DOHH2 (cell line): ENCODE data around the gene EEPD1.

Experiments
- H3F3A ChIP-seq: fragments of 200-600 bp; sonication (generic), shearing (Covaris generic); 2 replicates; pipeline ENCODE4 v1.6.0; 2016; ENCODE audit warnings: antibody characterized with exemption, mild to moderate bottlenecking; ENCODE audit not compliant: control insufficient read depth, insufficient read depth
- H3K27ac ChIP-seq: fragments of 200-600 bp; sonication (generic); 2 replicates; pipeline ENCODE4 v1.5.1; 2014; ENCODE audit warnings: low read depth, mild to moderate bottlenecking, low read length, moderate library complexity
- H3K27me3 ChIP-seq: fragments of 200-600 bp; sonication (generic); 2 replicates; pipeline ENCODE4 v1.6.1; 2014; ENCODE audit warnings: mild to moderate bottlenecking, low read length, mixed read lengths; ENCODE audit not compliant: control insufficient read depth
- H3K36me3 ChIP-seq: fragments of 200-600 bp; sonication (generic); 2 replicates; pipeline ENCODE4 v1.6.1; 2014; ENCODE audit warnings: mild to moderate bottlenecking, low read length, moderate library complexity, mixed read lengths; ENCODE audit not compliant: control insufficient read depth
- H3K4me1 ChIP-seq: fragments of 200-600 bp; sonication (generic); 2 replicates; pipeline ENCODE4 v1.6.1; 2014; ENCODE audit warnings: mild to moderate bottlenecking, low read length, mixed read lengths; ENCODE audit not compliant: control insufficient read depth
- H3K4me2 ChIP-seq: fragments of 200-600 bp; sonication (generic); 2 replicates; pipeline ENCODE4 v1.6.0; 2014; ENCODE audit warnings: mild to moderate bottlenecking, low read length, moderate library complexity
- H3K4me3 ChIP-seq: fragments of 200-600 bp; sonication (generic); 2 replicates; pipeline ENCODE4 v1.5.1; 2014; ENCODE audit warnings: mild to moderate bottlenecking, low read length, mixed read lengths
- H3K79me2 ChIP-seq: fragments of 200-600 bp; sonication (generic); 2 replicates; pipeline ENCODE4 v1.6.1; 2014; ENCODE audit warnings: mild to moderate bottlenecking, low read length, mixed read lengths; ENCODE audit not compliant: control insufficient read depth
- H3K9me2 ChIP-seq: fragments of 200-600 bp; sonication (generic); replicated peaks from 2 replicates; pipeline ENCODE4 v1.6.1; 2014; ENCODE audit warnings: mild to moderate bottlenecking, low read length, mixed read lengths; ENCODE audit not compliant: control insufficient read depth
- H3K9me3 ChIP-seq: fragments of 200-600 bp; sonication (generic); 2 replicates; pipeline ENCODE4 v1.6.1; 2014; ENCODE audit warnings: antibody characterized with exemption, low read length, mixed read lengths; ENCODE audit not compliant: control insufficient read depth, insufficient read depth
- H4K20me1 ChIP-seq: fragments of 200-600 bp; sonication (generic); 2 replicates; pipeline ENCODE4 v1.6.0; 2014; ENCODE audit warnings: low read depth, mild to moderate bottlenecking, antibody characterized with exemption, low read length, moderate library complexity; ENCODE audit not compliant: control insufficient read depth, insufficient read depth
- EZH2phosphoT487 ChIP-seq: fragments of 200-600 bp; sonication (generic); IDR thresholded peaks from 2 replicates; pipeline ENCODE4 v1.6.1; 2017; ENCODE audit warnings: borderline replicate concordance, mild to moderate bottlenecking, antibody characterized with exemption, low read length, moderate library complexity, mixed read lengths
- TF ChIP-seq, protein P1 (sequence below): fragments of 200-600 bp; sonication (generic); IDR thresholded peaks from one replicate; pipeline ENCODE4 v1.5.1; 2014; ENCODE audit warnings: antibody characterized with exemption, mild to moderate bottlenecking, low read depth, low read length; ENCODE audit not compliant: poor library complexity, severe bottlenecking

The EEPD1 gene

DNA sequence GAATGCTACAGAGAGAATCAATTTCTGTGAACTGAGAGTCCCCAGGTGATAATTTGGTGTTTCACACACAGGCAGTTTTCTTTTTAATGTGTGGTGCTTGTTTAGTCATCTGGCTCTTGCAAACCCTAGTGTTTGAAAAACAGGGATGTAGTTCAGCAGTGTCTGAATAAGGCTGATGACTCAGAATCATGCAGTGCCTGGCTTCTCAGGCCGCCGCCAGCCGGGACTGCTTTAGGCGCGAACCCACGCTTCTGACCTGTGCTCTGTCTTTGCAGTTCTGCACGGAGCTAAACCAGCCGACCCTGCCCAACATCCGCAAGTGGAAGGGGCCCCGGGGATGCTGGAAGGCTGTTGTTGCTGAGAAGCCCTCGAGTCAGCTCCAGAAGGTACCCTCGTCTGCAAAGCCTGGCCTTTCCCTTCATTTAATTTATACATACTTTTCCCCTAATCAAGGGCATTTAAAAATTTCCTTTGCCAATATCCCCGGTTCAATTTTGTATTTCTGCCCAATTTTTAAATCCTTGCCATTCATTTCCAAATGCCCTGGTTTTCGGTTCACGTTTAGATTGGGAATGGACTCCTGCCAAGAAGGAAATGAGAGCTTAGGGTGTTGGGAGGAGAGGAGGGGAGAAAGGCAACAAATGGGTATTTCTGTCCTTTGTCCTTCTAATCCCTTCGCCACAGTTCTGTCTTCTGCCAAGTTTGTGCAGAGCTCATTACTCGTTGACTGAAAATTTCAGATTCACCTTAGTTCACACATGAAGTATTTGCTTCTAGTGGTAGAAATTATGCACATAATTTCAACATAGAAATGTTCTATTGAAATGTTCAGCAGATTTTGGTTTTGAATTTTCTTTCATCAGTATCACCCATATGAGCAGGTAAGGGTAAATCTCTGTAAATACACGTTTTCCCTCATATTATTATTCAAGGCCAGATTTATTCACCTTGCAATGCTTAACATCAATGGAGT is 128.1 kb downstream of the EEPD1 start:
- H3K4me2 ChIP-seq = peak overlapping the region; percentile 83
- H3K27ac ChIP-seq = peak overlapping the region; percentile 87

DNA sequence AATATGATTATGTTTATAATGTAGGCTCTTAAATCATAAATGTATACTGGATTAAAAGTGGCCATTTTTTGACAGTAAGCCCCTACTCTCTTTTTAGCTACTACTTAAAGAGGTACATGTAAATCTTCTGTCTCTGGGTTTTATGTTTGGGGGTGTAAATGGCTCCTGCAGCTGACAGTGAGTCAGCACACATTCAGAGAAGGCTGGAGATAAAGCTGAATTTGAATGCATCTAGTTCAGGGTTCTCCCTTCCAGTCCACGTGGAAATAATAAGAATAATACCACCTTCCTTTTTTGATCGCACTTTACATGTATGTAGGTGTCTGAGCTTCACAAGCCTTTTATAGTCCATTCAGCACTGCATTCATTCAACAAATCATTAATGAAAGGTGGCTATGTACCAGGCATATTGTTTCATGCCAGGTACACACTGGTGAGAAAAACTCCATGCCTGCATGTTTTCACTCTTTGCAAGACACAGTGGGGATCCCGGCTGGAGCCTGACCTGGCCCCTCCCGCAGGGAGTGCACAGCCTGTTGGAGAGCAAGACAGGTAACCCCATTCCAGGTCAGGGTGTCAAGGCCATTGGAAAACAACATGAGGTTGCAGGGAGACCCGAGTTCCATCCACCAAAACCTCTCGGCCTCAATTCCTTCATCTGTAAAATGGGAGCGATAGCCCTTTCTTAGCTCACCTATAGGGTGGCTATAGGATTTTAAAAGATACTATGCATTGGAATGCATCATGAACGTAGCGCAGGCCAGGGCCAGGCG is 129.1 kb downstream of the EEPD1 start:
- H3K27me3 ChIP-seq = no peaks in the 10 kb centered on the region
- peaks cover 45% of the 10 kb centered on the region for H3F3A ChIP-seq
- H3K9me2 ChIP-seq = no peaks in the 10 kb centered on the region
- no peaks in the 10 kb centered on the region for H4K20me1 ChIP-seq
- H3K4me3 ChIP-seq = peak overlapping the region; percentile 60
- peaks cover 100% of the 10 kb centered on the region for H3K4me1 ChIP-seq
- peaks cover 34% of the 10 kb centered on the region for H3K36me3 ChIP-seq
- H3K27ac ChIP-seq = peak overlapping the region; percentile 87
- TF ChIP-seq, protein P1, sequence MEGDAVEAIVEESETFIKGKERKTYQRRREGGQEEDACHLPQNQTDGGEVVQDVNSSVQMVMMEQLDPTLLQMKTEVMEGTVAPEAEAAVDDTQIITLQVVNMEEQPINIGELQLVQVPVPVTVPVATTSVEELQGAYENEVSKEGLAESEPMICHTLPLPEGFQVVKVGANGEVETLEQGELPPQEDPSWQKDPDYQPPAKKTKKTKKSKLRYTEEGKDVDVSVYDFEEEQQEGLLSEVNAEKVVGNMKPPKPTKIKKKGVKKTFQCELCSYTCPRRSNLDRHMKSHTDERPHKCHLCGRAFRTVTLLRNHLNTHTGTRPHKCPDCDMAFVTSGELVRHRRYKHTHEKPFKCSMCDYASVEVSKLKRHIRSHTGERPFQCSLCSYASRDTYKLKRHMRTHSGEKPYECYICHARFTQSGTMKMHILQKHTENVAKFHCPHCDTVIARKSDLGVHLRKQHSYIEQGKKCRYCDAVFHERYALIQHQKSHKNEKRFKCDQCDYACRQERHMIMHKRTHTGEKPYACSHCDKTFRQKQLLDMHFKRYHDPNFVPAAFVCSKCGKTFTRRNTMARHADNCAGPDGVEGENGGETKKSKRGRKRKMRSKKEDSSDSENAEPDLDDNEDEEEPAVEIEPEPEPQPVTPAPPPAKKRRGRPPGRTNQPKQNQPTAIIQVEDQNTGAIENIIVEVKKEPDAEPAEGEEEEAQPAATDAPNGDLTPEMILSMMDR = no peak
- no peak for TF ChIP-seq EZH2phosphoT487
- H3K79me2 ChIP-seq = peaks cover 68% of the 10 kb centered on the region
- H3K4me2 ChIP-seq = peak overlapping the region; percentile 83
- H3K9me3 ChIP-seq = no peaks in the 10 kb centered on the region

More for the DNA sequence above, 128.1 kb downstream of the EEPD1 start:
- no peaks in the 10 kb centered on the region for H3K27me3 ChIP-seq
- H3K36me3 ChIP-seq = peaks cover 29% of the 10 kb centered on the region
- H3K9me3 ChIP-seq = no peaks in the 10 kb centered on the region
- H3K9me2 ChIP-seq = no peaks in the 10 kb centered on the region
- H3K4me3 ChIP-seq = peak overlapping the region; percentile 60
- H3F3A ChIP-seq = peaks cover 43% of the 10 kb centered on the region
- no peak for TF ChIP-seq EZH2phosphoT487
- TF ChIP-seq, protein P1 = no peak
- peaks cover 71% of the 10 kb centered on the region for H3K79me2 ChIP-seq
- peaks cover 100% of the 10 kb centered on the region for H3K4me1 ChIP-seq
- H4K20me1 ChIP-seq = no peaks in the 10 kb centered on the region

DNA sequence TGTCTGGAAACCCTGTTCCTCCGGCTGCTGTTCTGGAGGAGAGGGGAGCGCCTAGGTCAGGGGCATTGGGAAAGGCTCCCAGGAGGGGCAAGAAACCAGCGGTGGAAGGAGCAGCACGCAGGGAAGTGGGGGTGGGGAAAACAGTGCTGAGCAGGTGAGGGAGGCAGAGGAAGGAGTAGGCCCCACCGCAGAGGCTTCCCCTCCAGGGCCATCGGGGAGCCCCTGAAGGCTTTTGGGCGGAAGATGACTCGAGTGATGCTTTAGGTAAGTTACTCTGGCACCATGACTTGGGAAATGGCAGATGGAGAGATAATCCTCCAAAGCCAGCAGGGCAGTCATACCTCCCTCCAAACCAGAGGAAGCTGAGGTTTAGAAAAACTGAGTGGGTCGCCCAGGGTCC is 130.1 kb downstream of the EEPD1 start:
- Histone ChIP-seq H3K9me2 (no peaks in the 10 kb centered on the region), H3F3A (peaks cover 54% of the 10 kb centered on the region), H3K4me3 (peak overlapping the region; percentile 60), H3K27me3 (no peaks in the 10 kb centered on the region), H4K20me1 (no peaks in the 10 kb centered on the region), H3K27ac (peak overlapping the region; percentile 87), H3K79me2 (peaks cover 61% of the 10 kb centered on the region), H3K9me3 (no peaks in the 10 kb centered on the region), H3K4me1 (peaks cover 100% of the 10 kb centered on the region), H3K36me3 (peaks cover 44% of the 10 kb centered on the region), H3K4me2 (peak overlapping the region; percentile 83)
- TF ChIP-seq, protein P1 = no peak
